ENCODE data around the gene DSG4. TPM values are rescaled to one million over a fixed set of nuclear protein-coding genes. Genes with fewer than 3 reads are reported as not detected.

DSG4 gene
- total and polyA plus RNA-seq, 2 of the 4 experiments (the other 2 are of a cell fraction) = not detected

- H2BK15ac ChIP-seq (ENCODE audit: low read depth, low read length) = no peak overlapping the region
- H2BK5ac ChIP-seq (ENCODE audit: low read depth, low read length, poor library complexity, severe bottlenecking) = no peak overlapping the region
- intact Hi-C loops (cut with micrococcal nuclease) = no loop called here
- H4K91ac ChIP-seq (ENCODE audit: insufficient read depth, low read depth, low read length) = no peak overlapping the region
- H2AK5ac ChIP-seq (ENCODE audit: low read depth, low read length) = no peak overlapping the region
- no peak overlapping the region for H3K23ac ChIP-seq (ENCODE audit: low read depth, low read length)
- no peaks in the 10 kb centered on the region for H3K79me1 ChIP-seq (ENCODE audit: low read depth in 1 of 2, low read length in 2 of 2)
- no peaks in the 10 kb centered on the region for H3K4me1 ChIP-seq (ENCODE audit: control insufficient read depth, insufficient read depth, low read length)
- no peak for DNase-seq
- H2BK20ac ChIP-seq (ENCODE audit: low read depth, low read length) = no peak overlapping the region
- BruUV-seq (replicated peaks) = no TSS peak
- TF ChIP-seq MXI1 (IDR thresholded peaks at IDR 0.05; ENCODE audit: borderline replicate concordance, low read depth, low read length) (no peak), CTCF (conservative IDR thresholded peaks at IDR 0.05; ENCODE audit: low read depth, low read length) (no peak), SMC3 (IDR thresholded peaks at IDR 0.05; ENCODE audit: low read depth, low read length) (no peak), MAFK (IDR thresholded peaks at IDR 0.05; ENCODE audit: low read depth, low read length) (no peak), MAZ (IDR thresholded peaks at IDR 0.05; ENCODE audit: borderline replicate concordance, low read depth, low read length) (no peak), CEBPB (IDR thresholded peaks at IDR 0.05; ENCODE audit: low read depth, low read length) (no peak), FOS (IDR thresholded peaks at IDR 0.05; ENCODE audit: low read depth, low read length) (no peak), POLR2A (IDR thresholded peaks at IDR 0.05; ENCODE audit: low read depth, low read length) (no peak)
- no peaks in the 10 kb centered on the region for H3K27me3 ChIP-seq (ENCODE audit: control insufficient read depth, insufficient read depth, low read length)
- H2BK120ac ChIP-seq (ENCODE audit: low read depth, low read length) = no peak overlapping the region
- H3K18ac ChIP-seq (ENCODE audit: low read depth, low read length) = no peak overlapping the region
- H2AFZ ChIP-seq (replicated peaks; ENCODE audit: low read length, poor library complexity) = no peak overlapping the region
- H2AK9ac ChIP-seq (replicated peaks; ENCODE audit: low read depth, low read length, poor library complexity) = no peak overlapping the region
- H3K4ac ChIP-seq (ENCODE audit: low read depth, low read length) = no peak overlapping the region
- H4K20me1 ChIP-seq (ENCODE audit: insufficient read depth, low read length) = no peaks in the 10 kb centered on the region
- no peak overlapping the region for H4K5ac ChIP-seq (ENCODE audit: low read depth, low read length)
- WGBS, 2 experiments (ENCODE audit: extremely low coverage in 2 of 2, insufficient read length in 1 of 2) = no CpG with 5 or more reads among the region's 2 CpGs
- H3K56ac ChIP-seq (ENCODE audit: extremely low read depth, insufficient read depth, low read length) = no peak overlapping the region
- no peak overlapping the region for H4K8ac ChIP-seq (ENCODE audit: low read depth in 2 of 2, low read length in 2 of 2)
- no peak overlapping the region for H3K27ac ChIP-seq (ENCODE audit: insufficient read depth, low read length)
- no peaks in the 10 kb centered on the region for H3K9me1 ChIP-seq (ENCODE audit: insufficient read depth, low read length)
- no peak for ATAC-seq (ENCODE audit: low read depth)
- in situ Hi-C loops (cut with MboI; ENCODE audit: low sequenced_read_pairs) = no loop called here
- no peak overlapping the region for H3K4me2 ChIP-seq (ENCODE audit: low read depth, low read length)
- CTCF ChIA-PET = no interaction called here
- no peak overlapping the region for H3K14ac ChIP-seq (replicated peaks; ENCODE audit: low read depth, low read length)
- no peak overlapping the region for H3K9ac ChIP-seq (ENCODE audit: low read depth, low read length)
- dilution Hi-C loops (cut with HindIII; ENCODE audit: low sequenced_read_pairs, unreplicated experiment) = no loop called here
- no peaks in the 10 kb centered on the region; the same call in 1 of the 2 replicates for H3K9me3 ChIP-seq (ENCODE audit: control insufficient read depth, insufficient read depth, low read length)
- H3K4me3 ChIP-seq (ENCODE audit: insufficient read depth, low read depth, low read length) = no peak overlapping the region
- H3K36me3 ChIP-seq (ENCODE audit: control insufficient read depth, insufficient read depth, low read length) = no peaks in the 10 kb centered on the region
- POLR2A ChIA-PET (ENCODE audit: unreplicated experiment) = no interaction called here
These were observed 67.6 kb downstream of the DSG4 start for GRCh38 chr18:31444142-31444541.
